HL-60 (cell line): ENCODE data around the gene SLC22A12.

Experiments used
- CTCF ChIP-seq: IDR thresholded peaks from one replicate; pipeline ENCODE4 v1.5.1; 2011; ENCODE audit warnings: low read length, control low read depth, inconsistent platforms; ENCODE audit not compliant: insufficient read depth
- REST ChIP-seq: IDR thresholded peaks from 2 replicates; pipeline ENCODE4 v1.6.1; 2012; ENCODE audit warnings: low read depth; ENCODE audit not compliant: insufficient replicate concordance

- TF ChIP-seq CTCF (no peak), REST (no peak)
Observed at GRCh38 chr11:64647019-64647779, 56.2 kb downstream of the SLC22A12 start.
